Fibroblast of pulmonary artery (primary cell): ENCODE results near the gene UCK2.

Experiments
- DNase-seq: peaks from one replicate; pipeline ENCODE4 v3.0.0-alpha.2; 2010; ENCODE audit warnings: low read depth
- H3K4me3 ChIP-seq: replicated peaks from 2 replicates; pipeline ENCODE4 v1.5.1; 2011; ENCODE audit warnings: low read depth, mild to moderate bottlenecking, control low read depth, low read length, moderate library complexity
- TF ChIP-seq, protein P1 (sequence below): IDR thresholded peaks from 2 replicates; pipeline ENCODE4 v1.5.1; 2011; ENCODE audit warnings: mild to moderate bottlenecking, control low read depth, low read length, inconsistent platforms; ENCODE audit errors: missing control alignments

The UCK2 gene

DNA sequence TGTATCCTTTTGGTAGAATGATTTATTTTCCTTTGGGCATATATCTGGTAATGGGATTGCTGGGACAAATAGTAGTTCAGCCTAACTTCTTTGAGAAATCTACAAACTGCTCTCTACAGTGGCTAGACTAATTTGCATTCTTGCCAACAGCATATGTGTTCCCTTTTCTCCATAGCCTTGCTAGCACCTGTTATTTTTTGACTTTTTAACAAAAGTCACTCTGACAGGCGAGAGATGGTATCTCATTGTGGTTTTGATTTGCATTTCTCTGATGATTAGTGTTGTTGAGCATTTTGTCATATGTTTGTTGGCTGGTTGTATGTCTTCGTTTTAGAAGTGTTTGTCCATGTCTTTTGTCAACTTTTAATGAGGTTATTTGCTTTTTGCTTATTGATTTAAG lies 99.8 kb downstream of the UCK2 start:
- H3K4me3 ChIP-seq, result no peak overlapping the region
- TF ChIP-seq, protein P1, sequence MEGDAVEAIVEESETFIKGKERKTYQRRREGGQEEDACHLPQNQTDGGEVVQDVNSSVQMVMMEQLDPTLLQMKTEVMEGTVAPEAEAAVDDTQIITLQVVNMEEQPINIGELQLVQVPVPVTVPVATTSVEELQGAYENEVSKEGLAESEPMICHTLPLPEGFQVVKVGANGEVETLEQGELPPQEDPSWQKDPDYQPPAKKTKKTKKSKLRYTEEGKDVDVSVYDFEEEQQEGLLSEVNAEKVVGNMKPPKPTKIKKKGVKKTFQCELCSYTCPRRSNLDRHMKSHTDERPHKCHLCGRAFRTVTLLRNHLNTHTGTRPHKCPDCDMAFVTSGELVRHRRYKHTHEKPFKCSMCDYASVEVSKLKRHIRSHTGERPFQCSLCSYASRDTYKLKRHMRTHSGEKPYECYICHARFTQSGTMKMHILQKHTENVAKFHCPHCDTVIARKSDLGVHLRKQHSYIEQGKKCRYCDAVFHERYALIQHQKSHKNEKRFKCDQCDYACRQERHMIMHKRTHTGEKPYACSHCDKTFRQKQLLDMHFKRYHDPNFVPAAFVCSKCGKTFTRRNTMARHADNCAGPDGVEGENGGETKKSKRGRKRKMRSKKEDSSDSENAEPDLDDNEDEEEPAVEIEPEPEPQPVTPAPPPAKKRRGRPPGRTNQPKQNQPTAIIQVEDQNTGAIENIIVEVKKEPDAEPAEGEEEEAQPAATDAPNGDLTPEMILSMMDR, result no peak
- DNase-seq, result no peak

DNA sequence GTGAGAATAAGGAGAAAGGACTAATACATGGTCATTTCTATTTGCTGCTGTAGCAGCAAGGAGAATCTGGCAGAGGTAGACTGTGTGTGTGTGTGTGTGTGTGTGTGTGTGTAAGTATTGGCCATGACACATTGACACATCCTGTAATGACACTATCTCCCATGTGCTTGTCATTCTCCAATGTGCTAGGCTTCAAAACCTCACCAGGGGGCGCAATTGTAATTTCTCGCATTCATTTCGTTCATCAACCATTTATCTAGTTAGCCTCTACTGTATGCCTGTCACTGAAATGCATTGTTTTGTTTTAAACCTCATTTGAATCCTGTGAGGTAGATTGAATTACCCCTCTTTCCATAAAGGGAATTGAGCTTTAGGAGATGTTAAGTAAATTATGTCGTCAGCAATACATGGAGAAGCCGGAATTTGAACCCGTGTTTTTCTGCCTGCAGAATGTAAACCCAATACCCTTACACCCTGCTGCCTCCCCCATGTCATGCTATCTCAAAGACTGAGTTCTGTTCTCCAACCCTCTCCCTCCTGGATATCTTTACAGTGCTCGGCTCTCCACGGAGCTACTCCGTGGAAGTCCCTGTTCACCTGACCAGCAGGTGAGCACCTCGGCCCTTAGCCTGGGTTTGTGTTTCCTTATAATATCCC lies 100.8 kb downstream of the UCK2 start:
- no peak overlapping the region for H3K4me3 ChIP-seq
- DNase-seq, result peak; percentile 60
- TF ChIP-seq, protein P1, result peak; percentile 85

DNA sequence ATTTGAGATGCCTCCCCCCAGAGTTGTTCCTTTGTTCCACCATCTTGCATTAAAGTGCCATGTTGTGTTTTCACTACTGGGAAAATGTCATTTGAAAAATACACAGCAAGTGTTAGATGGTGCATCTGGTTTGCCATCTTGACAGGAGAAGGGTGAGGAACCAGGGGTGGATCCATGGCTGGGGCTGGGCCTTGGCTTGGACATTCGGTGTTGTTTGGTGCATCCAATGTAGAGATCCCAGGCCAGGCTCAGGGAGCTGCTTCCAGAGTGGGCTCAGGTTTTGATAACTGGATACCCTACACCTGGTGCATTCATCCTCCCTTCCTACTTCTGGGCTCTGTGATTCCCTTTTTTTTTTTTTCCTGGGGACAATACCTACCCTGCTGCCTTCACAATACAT lies 103.5 kb downstream of the UCK2 start:
- no peak overlapping the region for H3K4me3 ChIP-seq
- DNase-seq, result no peak
- TF ChIP-seq, protein P1, result no peak

DNA sequence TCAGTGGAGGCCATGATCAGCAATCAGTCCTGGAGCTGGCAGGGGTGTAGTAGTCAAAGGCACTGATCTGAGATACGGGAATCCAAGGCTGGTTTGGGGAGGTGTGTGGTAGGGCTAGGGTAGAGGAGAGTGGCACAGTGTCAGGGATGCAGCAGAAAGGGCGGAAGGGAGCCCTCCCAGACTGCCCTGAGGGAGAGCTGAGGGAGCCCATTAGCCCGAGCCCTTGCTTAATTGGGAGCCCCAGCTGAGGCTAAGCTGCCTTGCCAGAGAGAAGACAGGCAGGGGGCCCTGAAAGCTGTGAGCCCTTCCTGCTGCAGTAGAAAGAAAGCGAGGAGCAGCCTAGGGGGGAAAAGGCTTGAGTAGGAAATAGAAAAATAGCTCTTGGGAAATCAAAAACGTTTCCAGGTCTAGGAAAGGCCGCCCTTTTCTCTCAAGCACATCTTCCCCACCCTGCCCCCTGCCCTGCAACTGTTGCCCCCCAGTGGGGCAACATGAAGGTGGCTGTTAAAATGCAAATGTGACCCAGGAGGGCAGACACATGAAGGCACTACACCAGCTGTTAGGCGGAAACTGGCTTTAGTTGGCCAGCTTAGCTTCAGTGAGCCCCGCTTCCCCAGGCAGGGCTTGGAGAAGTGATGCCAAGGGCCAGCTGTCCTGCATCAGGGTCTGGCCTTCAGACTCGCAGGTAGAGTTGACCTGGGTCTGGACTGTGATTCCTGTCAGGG lies 106.2 kb downstream of the UCK2 start:
- no peak overlapping the region for H3K4me3 ChIP-seq
- TF ChIP-seq, protein P1, result no peak
- no peak for DNase-seq

DNA sequence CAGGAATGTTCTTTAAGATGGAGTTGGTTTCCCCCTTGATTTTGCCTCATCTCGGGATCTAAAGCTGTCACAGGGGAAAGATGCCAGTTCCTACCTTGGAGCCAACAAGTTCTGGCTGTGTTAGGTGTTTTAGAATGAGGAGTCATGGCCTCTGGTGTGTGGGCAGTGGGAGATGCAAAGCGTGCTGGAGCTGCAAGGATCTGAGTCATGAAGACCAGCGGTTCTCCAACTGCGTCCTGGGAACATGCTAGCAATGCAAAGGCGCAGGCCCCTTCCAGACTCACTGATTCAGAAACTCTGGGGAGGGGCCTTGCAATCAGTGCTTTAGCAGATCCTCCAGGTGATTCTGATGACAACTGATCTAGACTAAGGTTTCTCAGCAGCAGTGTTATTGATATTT lies 109.1 kb downstream of the UCK2 start:
- DNase-seq, result no peak
- TF ChIP-seq, protein P1, result no peak
- no peak overlapping the region for H3K4me3 ChIP-seq

DNA sequence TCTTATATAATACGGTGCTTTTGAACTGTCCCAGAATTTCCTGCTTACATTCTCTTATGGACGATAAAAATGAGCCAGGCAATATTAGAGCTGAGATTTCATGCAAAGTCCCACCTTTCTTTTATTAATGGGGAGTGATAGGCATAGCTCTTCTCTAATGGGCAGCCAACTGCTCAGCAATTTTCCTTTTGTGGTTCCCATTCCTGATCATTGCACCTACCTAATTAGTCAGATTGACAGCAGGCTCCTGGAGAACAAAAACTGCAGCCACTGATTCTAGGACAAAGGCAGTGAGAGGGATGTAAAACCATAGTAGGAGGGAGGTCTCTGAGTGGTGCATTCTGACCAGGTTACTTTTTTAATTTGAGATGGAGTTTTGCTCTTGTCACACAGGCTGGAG lies 110.4 kb downstream of the UCK2 start:
- TF ChIP-seq, protein P1, result no peak
- no peak overlapping the region for H3K4me3 ChIP-seq
- no peak for DNase-seq
